Loucy (cell line): ENCODE measurements around the gene OSBPL9.

Source experiments
- H2AFZ ChIP-seq: fragments of 200-600 bp; sonication (generic); 2 replicates; pipeline ENCODE4 v1.6.0; 2016; ENCODE audit warnings: antibody characterized with exemption, mild to moderate bottlenecking, low read length, moderate library complexity
- H3F3A ChIP-seq: fragments of 200-600 bp; 2 replicates; pipeline ENCODE4 v1.6.0; 2016; ENCODE audit warnings: antibody characterized with exemption, low read depth, mild to moderate bottlenecking
- H3K27me3 ChIP-seq: fragments of 200-600 bp; sonication (generic); 2 replicates; pipeline ENCODE4 v1.6.1; 2014; ENCODE audit warnings: low read length, mild to moderate bottlenecking; ENCODE audit not compliant: insufficient read depth, poor library complexity, severe bottlenecking
- H3K36me3 ChIP-seq: fragments of 200-600 bp; sonication (generic); 2 replicates; pipeline ENCODE4 v1.6.1; 2016; ENCODE audit warnings: low read length; ENCODE audit not compliant: insufficient read depth
- H3K4me1 ChIP-seq: fragments of 200-600 bp; sonication (generic); 2 replicates; pipeline ENCODE4 v1.5.1; 2014; ENCODE audit warnings: low read length, mild to moderate bottlenecking; ENCODE audit not compliant: insufficient read depth, poor library complexity, severe bottlenecking
- H3K4me2 ChIP-seq: fragments of 200-600 bp; sonication (generic); 2 replicates; pipeline ENCODE4 v1.6.0; 2014; ENCODE audit warnings: antibody characterized with exemption, low read length, low read depth, mild to moderate bottlenecking; ENCODE audit not compliant: poor library complexity, severe bottlenecking
- H3K4me3 ChIP-seq: fragments of 200-600 bp; sonication (generic); 2 replicates; pipeline ENCODE4 v1.5.1; 2014; ENCODE audit warnings: low read length, mild to moderate bottlenecking, mixed read lengths; ENCODE audit not compliant: poor library complexity, severe bottlenecking
- H3K79me2 ChIP-seq: fragments of 200-600 bp; sonication (generic); 2 replicates; pipeline ENCODE4 v1.6.1; 2014; ENCODE audit warnings: low read length; ENCODE audit not compliant: insufficient read depth
- H3K9ac ChIP-seq: fragments of 200-600 bp; sonication (generic); 2 replicates; pipeline ENCODE4 v1.6.0; 2014; ENCODE audit warnings: mild to moderate bottlenecking, low read depth, low read length, moderate library complexity; ENCODE audit not compliant: poor library complexity, severe bottlenecking
- H3K9me2 ChIP-seq: fragments of 200-600 bp; sonication (generic); replicated peaks from 2 replicates; pipeline ENCODE4 v1.6.1; 2016; ENCODE audit warnings: low read depth, low read length, mixed read lengths
- H3K9me3 ChIP-seq: fragments of 200-600 bp; sonication (generic); 2 replicates; pipeline ENCODE4 v1.6.1; 2014; ENCODE audit warnings: mild to moderate bottlenecking, antibody characterized with exemption, low read length, low read depth; ENCODE audit not compliant: insufficient read depth
- H4K20me1 ChIP-seq: fragments of 200-600 bp; sonication (generic); 2 replicates; pipeline ENCODE4 v1.6.0; 2014; ENCODE audit warnings: antibody characterized with exemption, low read length, mild to moderate bottlenecking; ENCODE audit not compliant: insufficient read depth, poor library complexity, severe bottlenecking
- EZH2phosphoT487 ChIP-seq: fragments of 200-600 bp; IDR thresholded peaks from 2 replicates; pipeline ENCODE4 v1.6.1; 2018; ENCODE audit warnings: antibody characterized with exemption, mild to moderate bottlenecking, moderate library complexity, borderline replicate concordance
- TF ChIP-seq, protein P1 (sequence below): fragments of 200-600 bp; sonication (generic); conservative IDR thresholded peaks from 2 replicates; pipeline ENCODE4 v1.5.1; 2014; ENCODE audit warnings: mild to moderate bottlenecking, antibody characterized with exemption, low read length

The OSBPL9 gene

GRCh38 chr1:51651552-51651942 is 34.7 kb downstream of the OSBPL9 start:
- Histone ChIP-seq H3K36me3 (peaks cover 23% of the 10 kb centered on the region; the same call in 1 of the 2 replicates), H3K9ac (no peak overlapping the region), H3K4me2 (no peak overlapping the region), H3K9me3 (no peaks in the 10 kb centered on the region; the same call in 1 of the 2 replicates), H2AFZ (no peak overlapping the region), H3K79me2 (peaks cover 45% of the 10 kb centered on the region), H3K27me3 (no peaks in the 10 kb centered on the region), H3F3A (no peaks in the 10 kb centered on the region), H3K9me2 (no peaks in the 10 kb centered on the region), H3K4me1 (peaks cover 11% of the 10 kb centered on the region), H4K20me1 (no peaks in the 10 kb centered on the region), H3K4me3 (no peak overlapping the region)
- TF ChIP-seq, protein P1, sequence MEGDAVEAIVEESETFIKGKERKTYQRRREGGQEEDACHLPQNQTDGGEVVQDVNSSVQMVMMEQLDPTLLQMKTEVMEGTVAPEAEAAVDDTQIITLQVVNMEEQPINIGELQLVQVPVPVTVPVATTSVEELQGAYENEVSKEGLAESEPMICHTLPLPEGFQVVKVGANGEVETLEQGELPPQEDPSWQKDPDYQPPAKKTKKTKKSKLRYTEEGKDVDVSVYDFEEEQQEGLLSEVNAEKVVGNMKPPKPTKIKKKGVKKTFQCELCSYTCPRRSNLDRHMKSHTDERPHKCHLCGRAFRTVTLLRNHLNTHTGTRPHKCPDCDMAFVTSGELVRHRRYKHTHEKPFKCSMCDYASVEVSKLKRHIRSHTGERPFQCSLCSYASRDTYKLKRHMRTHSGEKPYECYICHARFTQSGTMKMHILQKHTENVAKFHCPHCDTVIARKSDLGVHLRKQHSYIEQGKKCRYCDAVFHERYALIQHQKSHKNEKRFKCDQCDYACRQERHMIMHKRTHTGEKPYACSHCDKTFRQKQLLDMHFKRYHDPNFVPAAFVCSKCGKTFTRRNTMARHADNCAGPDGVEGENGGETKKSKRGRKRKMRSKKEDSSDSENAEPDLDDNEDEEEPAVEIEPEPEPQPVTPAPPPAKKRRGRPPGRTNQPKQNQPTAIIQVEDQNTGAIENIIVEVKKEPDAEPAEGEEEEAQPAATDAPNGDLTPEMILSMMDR: no peak
- TF ChIP-seq EZH2phosphoT487: no peak

GRCh38 chr1:51652599-51652998 is 35.7 kb downstream of the OSBPL9 start:
- peaks cover 35% of the 10 kb centered on the region for H3K79me2 ChIP-seq
- H2AFZ ChIP-seq: no peak overlapping the region

GRCh38 chr1:51653127-51653526 is 36.2 kb downstream of the OSBPL9 start:
- H3K79me2 ChIP-seq: peaks cover 30% of the 10 kb centered on the region
- H4K20me1 ChIP-seq: no peaks in the 10 kb centered on the region
- no peak overlapping the region for H3K4me3 ChIP-seq
- H3K4me1 ChIP-seq: peaks cover 11% of the 10 kb centered on the region
- no peak for TF ChIP-seq EZH2phosphoT487
- TF ChIP-seq, protein P1: no peak
- H3K4me2 ChIP-seq: no peak overlapping the region
- no peaks in the 10 kb centered on the region for H3F3A ChIP-seq
- no peaks in the 10 kb centered on the region for H3K9me2 ChIP-seq
- H3K27me3 ChIP-seq: no peaks in the 10 kb centered on the region
- H2AFZ ChIP-seq: no peak overlapping the region
- H3K9ac ChIP-seq: no peak overlapping the region
- no peaks in the 10 kb centered on the region for H3K9me3 ChIP-seq
- peaks cover 23% of the 10 kb centered on the region; the same call in 1 of the 2 replicates for H3K36me3 ChIP-seq

More at GRCh38 chr1:51652599-51652998, 35.7 kb downstream of the OSBPL9 start:
- Histone ChIP-seq H4K20me1 (no peaks in the 10 kb centered on the region), H3K4me1 (peaks cover 11% of the 10 kb centered on the region), H3K9ac (no peak overlapping the region), H3K9me3 (no peaks in the 10 kb centered on the region), H3K4me2 (no peak overlapping the region), H3F3A (no peaks in the 10 kb centered on the region), H3K27me3 (no peaks in the 10 kb centered on the region), H3K36me3 (peaks cover 23% of the 10 kb centered on the region; the same call in 1 of the 2 replicates), H3K4me3 (no peak overlapping the region), H3K9me2 (no peaks in the 10 kb centered on the region)
- TF ChIP-seq EZH2phosphoT487: no peak
- TF ChIP-seq, protein P1: no peak
